BLaER1 treated with 17β-estradiol and CSF1 and Interleukin-3, amounts not matched to agents 10 nM and 100 nM (cell line): ENCODE data around the gene KMT5B.

Source experiments
- H3K27ac ChIP-seq, 11 experiments: shearing (Covaris generic); formaldehyde crosslinking; 2 replicates each; pipeline ENCODE4 v1.8.1; 2022
- H3K27me3 ChIP-seq, 11 experiments: shearing (Covaris generic); formaldehyde crosslinking; 2 replicates each; pipeline ENCODE4 v1.8.1; 2022
- H3K36me3 ChIP-seq, 11 experiments: shearing (Covaris generic); formaldehyde crosslinking; 2 replicates each; pipeline ENCODE4 v1.8.1; 2022
- H3K4me1 ChIP-seq, 10 experiments: shearing (Covaris generic); formaldehyde crosslinking; 2 replicates each; pipeline ENCODE4 v1.8.1; 2022
- H3K4me2 ChIP-seq, 11 experiments: shearing (Covaris generic); formaldehyde crosslinking; 2 replicates each; pipeline ENCODE4 v1.8.1; 2022
- H3K4me3 ChIP-seq, 10 experiments: shearing (Covaris generic); formaldehyde crosslinking; 2 replicates each; pipeline ENCODE4 v1.8.1; 2022
- H3K9ac ChIP-seq, 11 experiments: shearing (Covaris generic); formaldehyde crosslinking; 2 replicates each; pipeline ENCODE4 v1.8.1; 2022
- H3K9me3 ChIP-seq, 11 experiments: shearing (Covaris generic); formaldehyde crosslinking; replicated peaks in 1 of 11; 2 replicates each; pipeline ENCODE4 v1.8.1; 2022
- H4K20me1 ChIP-seq, 11 experiments: shearing (Covaris generic); formaldehyde crosslinking; 2 replicates each; pipeline ENCODE4 v1.8.1; 2022
- Cebpa-rat ChIP-seq, 11 experiments: shearing (Covaris generic); IDR thresholded peaks; 2 replicates each; pipeline ENCODE4 v1.8.1; 2022

The KMT5B gene

GRCh38 chr11:68213135-68213515 lies at the start of gene KMT5B:
KMT5B (minus strand) TSS chr11:68213296; CDS start chr11:68190076, 23,220 bp downstream.
- Histone ChIP-seq H3K27ac (peak within 1 kb of the TSS; percentile 95 to 100 (median 99)), H3K4me2 (peak within 1 kb of the TSS; percentile 90 to 99 (median 96)), H3K9me3 (no peaks in the 10 kb centered on the region), H3K27me3 (no peaks in the 10 kb centered on the region), H3K36me3 (no peaks in the 10 kb centered on the region), H3K4me1 (peaks cover 53 to 61% (median 57%) of the 10 kb centered on the region in 10 experiments), H4K20me1 (peaks cover 41 to 45% (median 44%) of the 10 kb centered on the region in 11 experiments), H3K4me3 (peak within 1 kb of the TSS; percentile 60 to 93 (median 84)), H3K9ac (peak within 1 kb of the TSS; percentile 98 to 99 (median 99))
- TF ChIP-seq Cebpa-rat (IDR thresholded peaks at IDR 0.05): no peak

GRCh38 chr11:68262544-68262827 lies 49.4 kb upstream of the KMT5B start:
- H3K27ac ChIP-seq: no peak overlapping the region
- H3K4me1 ChIP-seq: peaks cover 26 to 46% (median 36%) of the 10 kb centered on the region in 10 experiments
- peaks cover 49 to 73% (median 62%) of the 10 kb centered on the region in 11 experiments for H3K36me3 ChIP-seq
- H3K4me2 ChIP-seq: no peak overlapping the region
- H3K9ac ChIP-seq: no peak overlapping the region
- peaks cover 0 to 32% (median 0%) of the 10 kb centered on the region in 11 experiments; a peak in 3 of 22 replicates for H4K20me1 ChIP-seq
- no peaks in the 10 kb centered on the region; a peak in 1 of 22 replicates for H3K9me3 ChIP-seq
- no peak for TF ChIP-seq Cebpa-rat (IDR thresholded peaks at IDR 0.05)
- H3K4me3 ChIP-seq: no peak overlapping the region
- H3K27me3 ChIP-seq: no peaks in the 10 kb centered on the region

GRCh38 chr11:68261749-68262543 lies 48.9 kb upstream of the KMT5B start:
- Histone ChIP-seq H3K9ac (no peak overlapping the region), H3K27ac (no peak overlapping the region), H4K20me1 (peaks cover 0 to 32% (median 0%) of the 10 kb centered on the region in 11 experiments; a peak in 3 of 22 replicates), H3K4me1 (peaks cover 20 to 45% (median 34%) of the 10 kb centered on the region in 10 experiments), H3K36me3 (peaks cover 44 to 68% (median 57%) of the 10 kb centered on the region in 11 experiments), H3K9me3 (no peaks in the 10 kb centered on the region; a peak in 1 of 22 replicates), H3K27me3 (no peaks in the 10 kb centered on the region), H3K4me3 (no peak overlapping the region), H3K4me2 (no peak overlapping the region)
- TF ChIP-seq Cebpa-rat (IDR thresholded peaks at IDR 0.05): no peak

- H3K9me3 ChIP-seq: no peaks in the 10 kb centered on the region; a peak in 1 of 22 replicates
- H3K36me3 ChIP-seq: peaks cover 43 to 64% (median 56%) of the 10 kb centered on the region in 11 experiments
- TF ChIP-seq Cebpa-rat (IDR thresholded peaks at IDR 0.05): no peak
- no peak overlapping the region for H3K27ac ChIP-seq
- no peak overlapping the region for H3K9ac ChIP-seq
- peaks cover 11 to 45% (median 27%) of the 10 kb centered on the region in 10 experiments for H3K4me1 ChIP-seq
- H3K27me3 ChIP-seq: no peaks in the 10 kb centered on the region
- H3K4me2 ChIP-seq: no peak overlapping the region
- no peak overlapping the region for H3K4me3 ChIP-seq
- H4K20me1 ChIP-seq: peaks cover 0 to 32% (median 0%) of the 10 kb centered on the region in 11 experiments; a peak in 3 of 22 replicates
Measured at GRCh38 chr11:68261006-68261405, 47.9 kb upstream of the KMT5B start.

- Histone ChIP-seq H4K20me1 (peaks cover 0 to 32% (median 0%) of the 10 kb centered on the region in 11 experiments; a peak in 3 of 22 replicates), H3K4me2 (no peak overlapping the region), H3K27ac (no peak overlapping the region), H3K9me3 (no peaks in the 10 kb centered on the region; a peak in 1 of 22 replicates), H3K9ac (no peak overlapping the region), H3K4me1 (peaks cover 6 to 45% (median 25%) of the 10 kb centered on the region in 10 experiments), H3K4me3 (no peak overlapping the region), H3K36me3 (peaks cover 43 to 58% (median 51%) of the 10 kb centered on the region in 11 experiments), H3K27me3 (no peaks in the 10 kb centered on the region)
- TF ChIP-seq Cebpa-rat (IDR thresholded peaks at IDR 0.05): no peak
Measured at GRCh38 chr11:68260484-68260883, 47.4 kb upstream of the KMT5B start.

GRCh38 chr11:68259122-68259959 lies 46.2 kb upstream of the KMT5B start:
- H3K27ac ChIP-seq: peak overlapping the region in 1 of 11 experiments; percentile 2; a peak in 2 of 22 replicates

GRCh38 chr11:68258363-68258765 lies 45.3 kb upstream of the KMT5B start:
- Histone ChIP-seq H3K9ac (peak overlapping the region in 2 of 11 experiments; percentile 10 to 27; a peak in 1 of 22 replicates), H3K36me3 (peaks cover 27 to 40% (median 33%) of the 10 kb centered on the region in 11 experiments), H3K4me3 (no peak overlapping the region), H3K4me2 (0 out of 22 replicates have a peak overlapping the region, but pooled peaks of 1 of the 11 experiments have one; percentile 16), H4K20me1 (peaks cover 0 to 26% (median 0%) of the 10 kb centered on the region in 11 experiments; a peak in 3 of 22 replicates), H3K4me1 (peaks cover 0 to 58% (median 36%) of the 10 kb centered on the region in 10 experiments; a peak in 16 of 20 replicates), H3K27me3 (no peaks in the 10 kb centered on the region), H3K9me3 (no peaks in the 10 kb centered on the region), H3K27ac (no peak overlapping the region)
- TF ChIP-seq Cebpa-rat (IDR thresholded peaks at IDR 0.05): no peak

More at GRCh38 chr11:68259122-68259959, 46.2 kb upstream of the KMT5B start:
- Histone ChIP-seq H3K36me3 (peaks cover 35 to 49% (median 42%) of the 10 kb centered on the region in 11 experiments), H3K9me3 (no peaks in the 10 kb centered on the region), H4K20me1 (peaks cover 0 to 32% (median 0%) of the 10 kb centered on the region in 11 experiments; a peak in 3 of 22 replicates), H3K9ac (peak overlapping the region in 2 of 11 experiments; percentile 2 to 30; a peak in 1 of 22 replicates), H3K27me3 (no peaks in the 10 kb centered on the region), H3K4me2 (no peak overlapping the region), H3K4me3 (no peak overlapping the region), H3K4me1 (peaks cover 0 to 48% (median 27%) of the 10 kb centered on the region in 10 experiments; a peak in 15 of 20 replicates)
- TF ChIP-seq Cebpa-rat (IDR thresholded peaks at IDR 0.05): no peak

GRCh38 chr11:68257477-68258362 lies 44.6 kb upstream of the KMT5B start:
- H3K27ac ChIP-seq: no peak overlapping the region

More at GRCh38 chr11:68257477-68258362, 44.6 kb upstream of the KMT5B start:
- H3K36me3 ChIP-seq: peaks cover 21 to 34% (median 27%) of the 10 kb centered on the region in 11 experiments
- H3K9me3 ChIP-seq: no peaks in the 10 kb centered on the region
- peak overlapping the region in 3 of 11 experiments; percentile 0 to 27 (median 10); a peak in 1 of 22 replicates for H3K9ac ChIP-seq
- peaks cover 0 to 58% (median 37%) of the 10 kb centered on the region in 10 experiments; a peak in 16 of 20 replicates for H3K4me1 ChIP-seq
- H4K20me1 ChIP-seq: peaks cover 0 to 26% (median 0%) of the 10 kb centered on the region in 11 experiments; a peak in 3 of 22 replicates
- no peak for TF ChIP-seq Cebpa-rat (IDR thresholded peaks at IDR 0.05)
- no peak overlapping the region for H3K4me3 ChIP-seq
- peak overlapping the region in 9 of 11 experiments; percentile 13 to 57 (median 37); a peak in 15 of 22 replicates for H3K4me2 ChIP-seq
- H3K27me3 ChIP-seq: no peaks in the 10 kb centered on the region
